Duodenal mucosa (tissue), 2 donors: ENCODE measurements around the gene ZNF26.
"Not testable (repeated sequence)": the region's sequence is repeated elsewhere in the genome, so short reads cannot be mapped to it uniquely, and the experiment has no call there.

Source experiments
- H3K27ac ChIP-seq: one replicate; pipeline ENCODE4 v1.7.0; 2013; ENCODE audit warnings: low read depth, low read length
- H3K27me3 ChIP-seq, 2 donors: one replicate each; pipeline ENCODE4 v1.7.0; 2013; ENCODE audit warnings: low read length in 2 of 2, control low read depth in 1 of 2; ENCODE audit not compliant: insufficient read depth in 2 of 2, control insufficient read depth in 1 of 2
- H3K36me3 ChIP-seq, 2 donors: one replicate each; pipeline ENCODE4 v1.7.0; 2013; ENCODE audit warnings: low read length in 2 of 2, control low read depth in 1 of 2; ENCODE audit not compliant: insufficient read depth in 2 of 2, control insufficient read depth in 1 of 2
- H3K4me1 ChIP-seq, 2 donors: one replicate each; pipeline ENCODE4 v1.7.0; 2013; ENCODE audit warnings: low read length in 2 of 2, control low read depth in 1 of 2; ENCODE audit not compliant: insufficient read depth in 2 of 2, control insufficient read depth in 1 of 2
- H3K4me3 ChIP-seq, 2 donors: one replicate each; pipeline ENCODE4 v1.7.0; 2013; ENCODE audit warnings: low read length in 2 of 2, low read depth in 1 of 2
- H3K9ac ChIP-seq, 2 donors: one replicate each; pipeline ENCODE4 v1.7.0; 2013; ENCODE audit warnings: low read length in 2 of 2, low read depth in 1 of 2
- H3K9me3 ChIP-seq, 2 donors: one replicate each; pipeline ENCODE4 v1.7.0; 2013; ENCODE audit warnings: low read length in 2 of 2, control low read depth in 1 of 2; ENCODE audit not compliant: control insufficient read depth in 1 of 2

Gene ZNF26

GRCh38 chr12:132986001-132986884, at the start of gene ZNF26:
ZNF26 (plus strand) TSS chr12:132986367; CDS start chr12:132986841, 474 bp downstream.
- peaks cover 4 to 16% of the 10 kb centered on the region in 2 donors for H3K36me3 ChIP-seq
- peak within 1 kb of the TSS; percentile 74 for H3K27ac ChIP-seq
- peaks cover 10 to 14% of the 10 kb centered on the region in 2 donors for H3K4me1 ChIP-seq
- H3K9ac ChIP-seq: peak within 1 kb of the TSS; percentile 75 to 98
- H3K27me3 ChIP-seq: no peaks in the 10 kb centered on the region
- peak within 1 kb of the TSS; percentile 97 to 99 for H3K4me3 ChIP-seq
- H3K9me3 ChIP-seq: peaks cover 14 to 22% of the 10 kb centered on the region in 2 donors

GRCh38 chr12:132936921-132937320, 49.2 kb upstream of the ZNF26 start:
- H3K27me3 ChIP-seq, H3K4me3 ChIP-seq, H3K4me1 ChIP-seq, H3K27ac ChIP-seq, H3K9ac ChIP-seq: not testable (repeated sequence)
- Histone ChIP-seq H3K36me3 (peaks cover 15 to 22% of the 10 kb centered on the region in 2 donors), H3K9me3 (peaks cover 60 to 65% of the 10 kb centered on the region in 2 donors)

GRCh38 chr12:132937476-132937875, 48.7 kb upstream of the ZNF26 start:
- Histone ChIP-seq H3K27me3 (no peaks in the 10 kb centered on the region), H3K36me3 (peaks cover 19 to 25% of the 10 kb centered on the region in 2 donors), H3K4me3 (no peak overlapping the region), H3K27ac (no peak overlapping the region), H3K4me1 (no peaks in the 10 kb centered on the region), H3K9me3 (peaks cover 60 to 65% of the 10 kb centered on the region in 2 donors), H3K9ac (no peak overlapping the region)

GRCh38 chr12:132938807-132939206, 47.4 kb upstream of the ZNF26 start:
- not testable (repeated sequence) for H3K4me1 ChIP-seq, H3K27ac ChIP-seq, H3K27me3 ChIP-seq, H3K4me3 ChIP-seq, H3K9ac ChIP-seq
- Histone ChIP-seq H3K36me3 (peaks cover 26 to 35% of the 10 kb centered on the region in 2 donors), H3K9me3 (peaks cover 61 to 65% of the 10 kb centered on the region in 2 donors)

GRCh38 chr12:132940071-132940719, 46.0 kb upstream of the ZNF26 start:
- H3K27ac ChIP-seq: no peak overlapping the region
- H3K9me3 ChIP-seq: peaks cover 55 to 68% of the 10 kb centered on the region in 2 donors
- H3K4me3 ChIP-seq: peak overlapping the region in 1 of 2 donors; percentile 22
- H3K27me3 ChIP-seq: no peaks in the 10 kb centered on the region
- H3K9ac ChIP-seq: no peak overlapping the region
- H3K4me1 ChIP-seq: no peaks in the 10 kb centered on the region
- H3K36me3 ChIP-seq: peaks cover 33 to 47% of the 10 kb centered on the region in 2 donors

- Histone ChIP-seq H3K9ac (no peak overlapping the region), H3K27ac (no peak overlapping the region), H3K27me3 (no peaks in the 10 kb centered on the region), H3K4me3 (peak overlapping the region; percentile 26 to 53), H3K36me3 (peaks cover 41 to 59% of the 10 kb centered on the region in 2 donors), H3K4me1 (no peaks in the 10 kb centered on the region), H3K9me3 (peaks cover 59 to 74% of the 10 kb centered on the region in 2 donors)
Measured at GRCh38 chr12:132941336-132941954, 44.7 kb upstream of the ZNF26 start.

- no peaks in the 10 kb centered on the region for H3K4me1 ChIP-seq
- no peaks in the 10 kb centered on the region for H3K27me3 ChIP-seq
- H3K9ac ChIP-seq: no peak overlapping the region
- H3K27ac ChIP-seq: no peak overlapping the region
- peaks cover 57 to 75% of the 10 kb centered on the region in 2 donors for H3K9me3 ChIP-seq
- peaks cover 43 to 59% of the 10 kb centered on the region in 2 donors for H3K36me3 ChIP-seq
- H3K4me3 ChIP-seq: peak overlapping the region in 1 of 2 donors; percentile 45
Measured at GRCh38 chr12:132942611-132943010, 43.6 kb upstream of the ZNF26 start.

GRCh38 chr12:132945806-132946205, 40.4 kb upstream of the ZNF26 start:
- H3K4me3 ChIP-seq: peak overlapping the region in 1 of 2 donors; percentile 41
- no peak overlapping the region for H3K9ac ChIP-seq
- peaks cover 73 to 86% of the 10 kb centered on the region in 2 donors for H3K36me3 ChIP-seq
- H3K27ac ChIP-seq: no peak overlapping the region
- H3K27me3 ChIP-seq: no peaks in the 10 kb centered on the region
- no peaks in the 10 kb centered on the region for H3K4me1 ChIP-seq
- peaks cover 76 to 95% of the 10 kb centered on the region in 2 donors for H3K9me3 ChIP-seq

- Histone ChIP-seq H3K36me3 (peaks cover 74 to 86% of the 10 kb centered on the region in 2 donors), H3K4me1 (no peaks in the 10 kb centered on the region), H3K27me3 (no peaks in the 10 kb centered on the region), H3K9ac (no peak overlapping the region), H3K9me3 (peaks cover 76 to 95% of the 10 kb centered on the region in 2 donors), H3K4me3 (no peak overlapping the region), H3K27ac (no peak overlapping the region)
Measured at GRCh38 chr12:132946246-132946820, 39.8 kb upstream of the ZNF26 start.
